ENCODE results near the gene TXLNB.

GRCh38 chr6:139251045-139251690 lies 40.6 kb downstream of the TXLNB start:
- no peak for TF ChIP-seq CTCF (IDR thresholded peaks at IDR 0.05)
- TF ChIP-seq EP300 (IDR thresholded peaks at IDR 0.05): no peak
- TF ChIP-seq POLR2A (IDR thresholded peaks at IDR 0.05): no peak

Measured in upper lobe of left lung (tissue), 4 donors.